Body of pancreas (tissue), 4 donors: ENCODE data around the gene OR5H2.

ENCODE experiments used
- POLR2A ChIP-seq, 3 donors: fragments of 450-650 bp; IDR thresholded peaks; one replicate each; pipeline ENCODE4 v1.6.1; 2016; ENCODE audit warnings: antibody characterized with exemption in 3 of 3, mild to moderate bottlenecking in 2 of 3
- TF ChIP-seq, protein P1 (sequence below), 7 experiments: fragments of 450-650 bp in 4 of 7; fragments of 200-600 bp in 3 of 7; sonication (generic) in 3 of 7; IDR thresholded peaks; one replicate each; pipeline ENCODE4 v1.5.1; 2016 to 2019; ENCODE audit warnings: antibody characterized with exemption in 7 of 7

DNA sequence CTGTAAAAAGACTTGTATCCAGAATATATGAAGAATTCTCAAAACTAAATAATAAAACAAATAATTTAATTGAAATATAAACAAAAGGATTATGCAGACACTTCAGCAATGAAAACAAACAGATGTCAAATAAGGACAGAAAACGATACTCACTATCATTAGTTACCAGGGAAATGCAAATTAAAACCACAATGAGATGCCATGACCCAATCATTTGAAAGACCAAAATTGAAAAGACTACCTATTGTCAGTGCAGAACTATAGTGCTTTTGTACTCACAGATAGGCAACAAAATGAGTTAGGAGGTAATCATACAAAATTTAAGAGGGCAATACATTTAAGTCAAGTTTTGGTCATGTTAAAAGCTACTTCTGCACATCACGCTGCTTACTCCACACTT is 39.8 kb downstream of the OR5H2 start:
- TF ChIP-seq, protein P1, sequence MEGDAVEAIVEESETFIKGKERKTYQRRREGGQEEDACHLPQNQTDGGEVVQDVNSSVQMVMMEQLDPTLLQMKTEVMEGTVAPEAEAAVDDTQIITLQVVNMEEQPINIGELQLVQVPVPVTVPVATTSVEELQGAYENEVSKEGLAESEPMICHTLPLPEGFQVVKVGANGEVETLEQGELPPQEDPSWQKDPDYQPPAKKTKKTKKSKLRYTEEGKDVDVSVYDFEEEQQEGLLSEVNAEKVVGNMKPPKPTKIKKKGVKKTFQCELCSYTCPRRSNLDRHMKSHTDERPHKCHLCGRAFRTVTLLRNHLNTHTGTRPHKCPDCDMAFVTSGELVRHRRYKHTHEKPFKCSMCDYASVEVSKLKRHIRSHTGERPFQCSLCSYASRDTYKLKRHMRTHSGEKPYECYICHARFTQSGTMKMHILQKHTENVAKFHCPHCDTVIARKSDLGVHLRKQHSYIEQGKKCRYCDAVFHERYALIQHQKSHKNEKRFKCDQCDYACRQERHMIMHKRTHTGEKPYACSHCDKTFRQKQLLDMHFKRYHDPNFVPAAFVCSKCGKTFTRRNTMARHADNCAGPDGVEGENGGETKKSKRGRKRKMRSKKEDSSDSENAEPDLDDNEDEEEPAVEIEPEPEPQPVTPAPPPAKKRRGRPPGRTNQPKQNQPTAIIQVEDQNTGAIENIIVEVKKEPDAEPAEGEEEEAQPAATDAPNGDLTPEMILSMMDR (IDR thresholded peaks at IDR 0.05) = no peak
- TF ChIP-seq POLR2A (IDR thresholded peaks at IDR 0.05) = no peak
